Esophagus squamous epithelium (tissue), 5 donors: ENCODE data around the gene OTUD5. TPM values are rescaled to one million over a fixed set of nuclear protein-coding genes. Genes with fewer than 3 reads are reported as not detected.
A peak's percentile ranks its signal among the peaks of the same experiment; 100 is the strongest.

Source experiments
- DNase-seq: peaks from one replicate; lab custom pipeline; 2025; lab: John Stamatoyannopoulos, UW
- H3K27ac ChIP-seq, 4 donors: fragments of 200-600 bp; sonication (generic); one replicate each; pipeline ENCODE4 v1.5.1; 2016 to 2019; ENCODE audit warnings: mild to moderate bottlenecking in 1 of 4
- H3K27me3 ChIP-seq, 4 donors: fragments of 200-600 bp; sonication (generic); 1 replicate in 3 of 4; 2 replicates in 1 of 4; pipeline versions ENCODE4 v1.5.1 to v1.6.0; 2017 to 2021; ENCODE audit warnings: antibody characterized with exemption in 1 of 4
- H3K36me3 ChIP-seq, 3 donors: fragments of 200-600 bp; sonication (generic); one replicate each; pipeline ENCODE4 v1.5.1; 2016 to 2019
- H3K4me1 ChIP-seq, 3 donors: fragments of 200-600 bp; sonication (generic); one replicate each; pipeline ENCODE4 v1.5.1; 2017 to 2019
- H3K4me3 ChIP-seq, 4 donors: fragments of 200-600 bp; sonication (generic); 1 replicate in 3 of 4; 2 replicates in 1 of 4; pipeline ENCODE4 v1.5.1; 2016 to 2019; ENCODE audit warnings: mild to moderate bottlenecking in 2 of 4, moderate library complexity in 1 of 4
- H3K9me3 ChIP-seq, 3 donors: fragments of 200-600 bp; sonication (generic); one replicate each; pipeline ENCODE4 v1.5.1; 2016 to 2019
- POLR2A ChIP-seq, 4 donors: fragments of 450-650 bp; IDR thresholded peaks; one replicate each; pipeline ENCODE4 v1.6.1; 2017; ENCODE audit warnings: antibody characterized with exemption in 4 of 4, mild to moderate bottlenecking in 4 of 4, moderate library complexity in 3 of 4
- WGBS, 2 donors: methylation state at CpG; one replicate each; pipeline ENCODE4 v1.1.5; 2018; 5-methylcytosine and 5-hydroxymethylcytosine counted together
- intact Hi-C: fragments of 100-400 bp; cut with DNase I; formaldehyde crosslinking; loops from one replicate; pipeline ENCODE4 v1.15.0; 2022
- total RNA-seq, 4 donors: library from RNA; depleted of rRNA; stranded (reverse); fragments of >200 nt; gene quantifications; one replicate each; pipeline ENCODE4 v1.1.0, GENCODE V29; 2016
- TF ChIP-seq, protein P1 (sequence below), 6 experiments: fragments of 450-650 bp in 4 of 6; fragments of 200-600 bp in 2 of 6; sonication (generic) in 2 of 6; IDR thresholded peaks; one replicate each; pipeline ENCODE4 v1.5.1; 2016 to 2019; ENCODE audit warnings: antibody characterized with exemption in 6 of 6, mild to moderate bottlenecking in 4 of 6, moderate library complexity in 4 of 6
- donor health status: DM: yes; HTN: yes; CAD: no.

Gene OTUD5
- total RNA-seq, 4 donors from 2014 or later = 15.7 to 28.4 (median 24.3) TPM

DNA sequence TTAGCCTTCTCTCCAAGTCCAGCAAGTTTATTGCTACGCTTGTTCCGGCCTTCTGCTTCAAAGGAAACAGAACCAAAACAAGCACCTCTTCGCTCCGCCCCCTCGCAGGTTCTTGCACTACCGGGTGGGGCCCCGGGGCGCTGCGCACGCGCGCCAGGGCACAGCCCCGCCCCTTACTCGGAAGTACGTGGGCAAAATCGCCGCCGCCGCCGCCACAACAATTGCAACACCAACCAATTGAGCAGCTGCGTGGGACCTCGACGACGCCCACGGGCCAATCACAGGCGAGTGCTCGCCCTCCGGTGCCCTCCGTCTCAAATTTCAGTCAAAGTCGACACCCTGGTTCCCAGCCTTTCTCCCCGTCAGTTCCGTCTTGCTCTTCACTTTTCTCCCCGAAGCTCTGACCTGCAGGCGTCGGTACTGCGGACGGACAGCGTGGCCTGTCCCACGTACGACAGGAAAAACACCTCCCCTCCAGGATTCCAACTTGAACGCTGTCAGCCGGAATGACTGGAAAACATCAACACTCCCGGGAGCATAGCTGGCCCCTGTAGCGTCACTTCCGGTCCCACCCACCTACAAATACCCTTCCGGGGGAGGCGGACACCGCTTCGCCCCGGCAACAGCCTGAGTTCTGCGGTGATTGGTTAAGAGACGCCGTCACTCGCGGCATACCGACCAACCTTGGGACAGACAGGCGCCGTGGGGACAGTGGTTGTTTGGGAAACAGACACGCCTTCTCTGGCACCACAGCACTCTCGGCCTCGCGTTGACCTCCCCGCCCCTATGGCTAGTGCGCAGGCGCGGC is 624 bp upstream of the OTUD5 start:
- 1 to 54% methylated on average over 11 to 29 of the region's 66 CpGs for WGBS, 2 donors
- intact Hi-C loops = no loop called here
- peaks cover 5 to 49% (median 26%) of the 10 kb centered on the region in 3 donors for H3K4me1 ChIP-seq
- H3K36me3 ChIP-seq = peaks cover 0 to 22% (median 0%) of the 10 kb centered on the region in 3 donors
- H3K4me3 ChIP-seq = peak overlapping the region; percentile 52 to 80 (median 64)
- peak overlapping the region; percentile 91 to 96 (median 96) for H3K27ac ChIP-seq
- no peaks in the 10 kb centered on the region for H3K9me3 ChIP-seq
- TF ChIP-seq POLR2A (IDR thresholded peaks at IDR 0.05) = peak in 3 of 4 donors; percentile 12 to 71 (median 39)
- TF ChIP-seq, protein P1, sequence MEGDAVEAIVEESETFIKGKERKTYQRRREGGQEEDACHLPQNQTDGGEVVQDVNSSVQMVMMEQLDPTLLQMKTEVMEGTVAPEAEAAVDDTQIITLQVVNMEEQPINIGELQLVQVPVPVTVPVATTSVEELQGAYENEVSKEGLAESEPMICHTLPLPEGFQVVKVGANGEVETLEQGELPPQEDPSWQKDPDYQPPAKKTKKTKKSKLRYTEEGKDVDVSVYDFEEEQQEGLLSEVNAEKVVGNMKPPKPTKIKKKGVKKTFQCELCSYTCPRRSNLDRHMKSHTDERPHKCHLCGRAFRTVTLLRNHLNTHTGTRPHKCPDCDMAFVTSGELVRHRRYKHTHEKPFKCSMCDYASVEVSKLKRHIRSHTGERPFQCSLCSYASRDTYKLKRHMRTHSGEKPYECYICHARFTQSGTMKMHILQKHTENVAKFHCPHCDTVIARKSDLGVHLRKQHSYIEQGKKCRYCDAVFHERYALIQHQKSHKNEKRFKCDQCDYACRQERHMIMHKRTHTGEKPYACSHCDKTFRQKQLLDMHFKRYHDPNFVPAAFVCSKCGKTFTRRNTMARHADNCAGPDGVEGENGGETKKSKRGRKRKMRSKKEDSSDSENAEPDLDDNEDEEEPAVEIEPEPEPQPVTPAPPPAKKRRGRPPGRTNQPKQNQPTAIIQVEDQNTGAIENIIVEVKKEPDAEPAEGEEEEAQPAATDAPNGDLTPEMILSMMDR (IDR thresholded peaks at IDR 0.05) = no peak
- H3K27me3 ChIP-seq = no peaks in the 10 kb centered on the region
- peak; percentile 75 for DNase-seq

- no peaks in the 10 kb centered on the region for H3K27me3 ChIP-seq
- no peak for DNase-seq
- H3K4me1 ChIP-seq = peaks cover 5 to 61% (median 30%) of the 10 kb centered on the region in 3 donors
- H3K27ac ChIP-seq = peak overlapping the region; percentile 91 to 96 (median 96)
- intact Hi-C loops = no loop called here
- WGBS, 2 donors = 73% methylated on average over 3 of the region's 61 CpGs; no CpG with 5 or more reads in 1 of the 2 donors
- TF ChIP-seq POLR2A (IDR thresholded peaks at IDR 0.05) = no peak
- TF ChIP-seq, protein P1 (IDR thresholded peaks at IDR 0.05) = no peak
- H3K9me3 ChIP-seq = no peaks in the 10 kb centered on the region
- peaks cover 0 to 22% (median 0%) of the 10 kb centered on the region in 3 donors for H3K36me3 ChIP-seq
- H3K4me3 ChIP-seq = peak overlapping the region; percentile 52 to 80 (median 64)
These were observed 536 bp downstream of the OTUD5 start for GRCh38 chrX:48956728-48957414.

GRCh38 chrX:48948589-48948988 is 8.8 kb downstream of the OTUD5 start:
- H3K27ac ChIP-seq = no peak overlapping the region

DNA sequence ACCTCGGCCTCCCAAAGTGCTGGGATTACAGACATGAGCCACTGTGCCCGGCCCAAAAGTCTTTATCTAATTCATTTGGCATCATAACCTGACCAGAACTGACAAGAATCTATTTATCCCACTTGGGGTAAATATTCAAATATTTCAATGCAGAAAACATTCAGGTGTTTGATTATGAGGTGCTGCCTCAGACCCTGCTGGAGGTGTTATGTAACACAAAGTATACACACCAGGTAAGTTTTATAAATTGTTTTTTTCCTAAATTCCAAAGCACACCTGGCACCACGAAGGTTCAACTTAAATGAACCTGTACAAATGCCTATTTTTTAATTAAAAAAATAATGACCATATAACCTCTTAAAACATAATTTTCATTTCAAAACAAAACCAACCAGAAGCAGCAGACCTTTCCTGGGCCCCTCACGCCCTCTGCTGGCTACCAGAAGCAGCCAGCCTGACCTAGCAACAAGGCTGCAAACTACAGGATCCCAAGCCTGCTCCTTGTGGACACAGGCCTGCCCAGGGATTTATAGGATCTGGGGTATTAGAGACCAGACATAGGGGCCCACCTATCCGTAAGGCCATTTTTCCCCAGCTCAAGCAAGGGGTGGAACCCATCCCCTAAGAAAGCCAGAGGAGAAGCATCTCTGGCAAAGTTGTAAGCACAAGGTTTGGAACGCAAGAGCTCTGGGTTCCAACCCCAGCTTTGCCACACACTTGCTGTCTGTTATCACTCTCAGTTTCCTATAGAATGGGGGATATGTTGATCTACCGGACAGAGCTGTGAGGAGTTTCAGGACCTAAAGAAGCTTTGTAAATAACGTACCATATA is 11.7 kb downstream of the OTUD5 start:
- no peak for DNase-seq
- peaks cover 0 to 22% (median 0%) of the 10 kb centered on the region in 3 donors for H3K36me3 ChIP-seq
- no peak overlapping the region for H3K4me3 ChIP-seq
- no peaks in the 10 kb centered on the region for H3K27me3 ChIP-seq
- no peak overlapping the region for H3K27ac ChIP-seq
- 51 to 54% methylated on average over 8 of the region's 8 CpGs for WGBS, 2 donors
- no peaks in the 10 kb centered on the region for H3K9me3 ChIP-seq
- TF ChIP-seq, protein P1 (IDR thresholded peaks at IDR 0.05) = peak; percentile 37 to 74 (median 54)
- TF ChIP-seq POLR2A (IDR thresholded peaks at IDR 0.05) = no peak
- peaks cover 0 to 16% (median 0%) of the 10 kb centered on the region in 3 donors for H3K4me1 ChIP-seq
- intact Hi-C loops = no loop called here

More at GRCh38 chrX:48948589-48948988, 8.8 kb downstream of the OTUD5 start:
- no CpG with 5 or more reads among the region's 1 CpG for WGBS, 2 donors
- TF ChIP-seq POLR2A (IDR thresholded peaks at IDR 0.05) = no peak
- Histone ChIP-seq H3K9me3 (no peaks in the 10 kb centered on the region), H3K27me3 (no peaks in the 10 kb centered on the region), H3K4me3 (no peak overlapping the region), H3K36me3 (peaks cover 0 to 17% (median 0%) of the 10 kb centered on the region in 3 donors), H3K4me1 (peaks cover 0 to 35% (median 7%) of the 10 kb centered on the region in 3 donors)
- intact Hi-C loops = no loop called here
- no peak for DNase-seq

GRCh38 chrX:48942895-48943294 is 14.5 kb downstream of the OTUD5 start:
- Histone ChIP-seq H3K9me3 (no peaks in the 10 kb centered on the region), H3K27ac (no peak overlapping the region), H3K36me3 (peaks cover 0 to 34% (median 0%) of the 10 kb centered on the region in 3 donors), H3K27me3 (no peaks in the 10 kb centered on the region), H3K4me1 (peaks cover 0 to 38% (median 2%) of the 10 kb centered on the region in 3 donors), H3K4me3 (no peak overlapping the region)
- TF ChIP-seq, protein P1 (IDR thresholded peaks at IDR 0.05) = no peak
- no peak for TF ChIP-seq POLR2A (IDR thresholded peaks at IDR 0.05)
- DNase-seq = no peak
- 65 to 71% methylated on average over 1 to 2 of the region's 2 CpGs for WGBS, 2 donors
- intact Hi-C loops = no loop called here
